Sigmoid colon (tissue), 4 donors: Measurements from ENCODE around the gene TUFM.

Source experiments
- CTCF ChIP-seq, 4 experiments: fragments of 450-650 bp in 3 of 4; fragments of 200-600 bp in 1 of 4; IDR thresholded peaks; one replicate each; pipeline ENCODE4 v1.5.1; 2016 to 2019; ENCODE audit warnings: antibody characterized with exemption in 4 of 4, mild to moderate bottlenecking in 3 of 4, moderate library complexity in 2 of 4
- EP300 ChIP-seq, 4 donors: sonication (generic); formaldehyde crosslinking; IDR thresholded peaks; one replicate each; pipeline ENCODE4 v1.6.1; 2017; ENCODE audit warnings: antibody characterized with exemption in 4 of 4
- POLR2A ChIP-seq, 2 donors: fragments of 450-650 bp; IDR thresholded peaks; one replicate each; pipeline ENCODE4 v1.6.1; 2016; ENCODE audit warnings: antibody characterized with exemption in 2 of 2, mild to moderate bottlenecking in 2 of 2, moderate library complexity in 2 of 2
- POLR2AphosphoS5 ChIP-seq, 4 donors: sonication (generic); formaldehyde crosslinking; IDR thresholded peaks; one replicate each; pipeline ENCODE4 v1.6.1; 2017; ENCODE audit warnings: antibody characterized with exemption in 4 of 4

- TF ChIP-seq POLR2AphosphoS5 (IDR thresholded peaks at IDR 0.05) (no peak), CTCF (IDR thresholded peaks at IDR 0.05) (no peak), POLR2A (IDR thresholded peaks at IDR 0.05) (no peak), EP300 (IDR thresholded peaks at IDR 0.05) (no peak)
Measured at GRCh38 chr16:28883221-28883996, 37.3 kb upstream of the TUFM start.
